ENCODE results near the gene SNURF.
"Not testable (repeated sequence)": the region's sequence is repeated elsewhere in the genome, so short reads cannot be mapped to it uniquely, and the experiment has no call there.

SNURF gene

GRCh38 chr15:24933716-24934115, 21.1 kb upstream of the SNURF start:
- H3K4me3 ChIP-seq (ENCODE audit: low read depth, low read length) = no peak overlapping the region
- no peak for TF ChIP-seq CTCF (IDR thresholded peaks at IDR 0.05; ENCODE audit: borderline replicate concordance, insufficient read depth, low read depth, low read length)

DNA sequence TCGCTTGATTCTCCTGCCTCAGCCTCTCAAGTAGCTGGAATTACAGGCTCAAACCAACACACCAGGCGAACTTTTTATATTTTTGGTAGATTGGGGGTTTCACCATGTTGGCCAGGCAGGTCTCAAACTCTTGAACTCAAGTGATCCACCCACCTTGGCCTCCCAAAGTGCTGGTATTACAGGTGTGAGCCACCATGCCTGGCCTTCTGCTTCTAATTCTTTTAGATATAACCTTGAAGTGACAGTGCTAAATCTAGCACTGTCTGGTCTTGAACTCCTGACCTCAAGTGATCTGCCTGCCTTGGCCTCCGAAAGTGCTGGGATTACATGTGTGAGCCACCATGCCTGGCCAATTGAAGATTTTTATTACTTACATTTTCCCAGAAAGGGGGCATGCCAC, 16.6 kb upstream of the SNURF start:
- H3K4me3 ChIP-seq (ENCODE audit: low read depth, low read length) = not testable (repeated sequence)

GRCh38 chr15:24940236-24940635, 14.6 kb upstream of the SNURF start:
- H3K4me3 ChIP-seq (ENCODE audit: low read depth, low read length) = no peak overlapping the region
- no peak for TF ChIP-seq CTCF (IDR thresholded peaks at IDR 0.05; ENCODE audit: borderline replicate concordance, insufficient read depth, low read depth, low read length)

- TF ChIP-seq CTCF (IDR thresholded peaks at IDR 0.05; ENCODE audit: borderline replicate concordance, insufficient read depth, low read depth, low read length) = no peak
- H3K4me3 ChIP-seq (ENCODE audit: low read depth, low read length) = no peak overlapping the region
These were observed 11.4 kb upstream of the SNURF start for GRCh38 chr15:24943361-24943760.

GRCh38 chr15:24944954-24945353, 9.8 kb upstream of the SNURF start:
- TF ChIP-seq CTCF (IDR thresholded peaks at IDR 0.05; ENCODE audit: borderline replicate concordance, insufficient read depth, low read depth, low read length) = no peak
- H3K4me3 ChIP-seq (ENCODE audit: low read depth, low read length) = no peak overlapping the region

GRCh38 chr15:24945711-24946110, 9.1 kb upstream of the SNURF start:
- no peak overlapping the region for H3K4me3 ChIP-seq (ENCODE audit: low read depth, low read length)
- no peak for TF ChIP-seq CTCF (IDR thresholded peaks at IDR 0.05; ENCODE audit: borderline replicate concordance, insufficient read depth, low read depth, low read length)

GRCh38 chr15:24948495-24948894, 6.3 kb upstream of the SNURF start:
- TF ChIP-seq CTCF (IDR thresholded peaks at IDR 0.05; ENCODE audit: borderline replicate concordance, insufficient read depth, low read depth, low read length) = no peak
- H3K4me3 ChIP-seq (ENCODE audit: low read depth, low read length) = no peak overlapping the region

DNA sequence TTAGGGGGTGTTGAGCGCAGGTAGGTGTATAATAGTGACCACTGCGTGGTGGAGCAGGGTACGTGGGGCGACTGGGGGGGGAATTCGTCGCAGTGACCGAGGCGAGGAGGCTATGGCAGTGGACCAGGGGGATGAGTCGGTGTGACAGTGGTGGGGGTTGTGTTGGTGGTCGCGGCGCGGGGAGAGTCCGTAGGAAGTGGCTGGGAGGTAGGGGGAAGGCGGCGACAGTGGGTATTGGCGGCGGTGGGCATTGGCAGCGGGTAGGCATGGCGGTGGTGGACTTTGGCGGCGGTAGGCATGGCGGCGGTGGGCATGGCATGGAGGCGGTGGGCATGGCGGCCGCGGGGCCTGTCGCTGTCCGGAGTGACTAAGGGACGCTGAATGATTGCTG, 739 bp downstream of the SNURF start:
- H3K4me3 ChIP-seq (ENCODE audit: low read depth, low read length) = peak overlapping the region; percentile 68
- no peak for TF ChIP-seq CTCF (IDR thresholded peaks at IDR 0.05; ENCODE audit: borderline replicate concordance, insufficient read depth, low read depth, low read length)
